PC-3 (cell line): ENCODE data around the gene SIGLEC14. TPM values are rescaled to one million over a fixed set of nuclear protein-coding genes. Genes with fewer than 3 reads are reported as not detected.

Experiments used
- ATAC-seq: fragments of 200-7000 bp; cut with Tn5 transposase; 2 replicates; pipeline ENCODE4 v1.9.1; 2020; ENCODE audit warnings: mild to moderate bottlenecking, moderate library complexity
- BruUV-seq: library from RNA; stranded (reverse); fragments of 400-500 nt; replicated peaks from 2 replicates; lab custom pipeline; 2021; lab: Mats Ljungman, UMichigan
- CTCF ChIA-PET: fragments of 300-600 bp; sonication (Branson Sonifier 250); formaldehyde crosslinking; loops from one replicate; lab custom pipeline; 2022; ENCODE audit warnings: antibody characterized with exemption; lab: Charles Lee
- POLR2A ChIA-PET: fragments of 300-600 bp; sonication (Branson Sonifier 250); formaldehyde crosslinking; loops from one replicate; lab custom pipeline; 2022; ENCODE audit warnings: antibody characterized with exemption; ENCODE audit not compliant: unreplicated experiment; lab: Charles Lee
- DNase-seq: peaks from one replicate; pipeline ENCODE4 v3.0.0-alpha.2; 2015
- H2AFZ ChIP-seq: fragments of 300-600 bp; sonication (generic); 2 replicates; pipeline ENCODE4 v1.6.0; 2016; ENCODE audit warnings: antibody characterized with exemption, low read length
- H3F3A ChIP-seq: fragments of 300-600 bp; sonication (generic); one replicate; pipeline ENCODE4 v1.6.0; 2017; ENCODE audit warnings: antibody characterized with exemption, low read length, control low read depth, mild to moderate bottlenecking; ENCODE audit not compliant: unreplicated experiment
- H3K27ac ChIP-seq: fragments of 300-600 bp; sonication (generic); 2 replicates; pipeline ENCODE4 v1.5.1; 2016; ENCODE audit warnings: mild to moderate bottlenecking, low read length
- H3K27me3 ChIP-seq: fragments of 300-600 bp; sonication (generic); 2 replicates; pipeline ENCODE4 v1.6.1; 2016; ENCODE audit warnings: low read length, mixed read lengths
- H3K36me3 ChIP-seq: fragments of 300-600 bp; sonication (generic); 2 replicates; pipeline ENCODE4 v1.6.1; 2016; ENCODE audit warnings: low read depth, mixed run types, low read length, mixed read lengths
- H3K4me1 ChIP-seq: fragments of 300-600 bp; sonication (generic); 2 replicates; pipeline ENCODE4 v1.5.1; 2016; ENCODE audit warnings: low read length; ENCODE audit not compliant: insufficient read depth
- H3K4me2 ChIP-seq: fragments of 300-600 bp; sonication (generic); 2 replicates; pipeline ENCODE4 v1.6.0; 2016; ENCODE audit warnings: low read length
- H3K4me3 ChIP-seq: fragments of 300-600 bp; sonication (generic); 2 replicates; pipeline ENCODE4 v1.5.1; 2016; ENCODE audit warnings: mild to moderate bottlenecking, low read length, mixed read lengths
- H3K79me2 ChIP-seq: fragments of 300-600 bp; sonication (generic); 2 replicates; pipeline ENCODE4 v1.6.1; 2017; ENCODE audit warnings: low read length, mixed read lengths
- H3K9ac ChIP-seq: fragments of 300-600 bp; sonication (generic); 2 replicates; pipeline ENCODE4 v1.6.0; 2016; ENCODE audit warnings: mild to moderate bottlenecking, low read length
- H3K9me2 ChIP-seq: fragments of 300-600 bp; sonication (generic); replicated peaks from 2 replicates; pipeline ENCODE4 v1.6.1; 2016; ENCODE audit warnings: mixed run types, low read length, mixed read lengths
- H3K9me3 ChIP-seq: fragments of 300-600 bp; sonication (generic); 2 replicates; pipeline ENCODE4 v1.6.1; 2016; ENCODE audit warnings: low read length, mixed read lengths
- H4K20me1 ChIP-seq: fragments of 300-600 bp; sonication (generic); 2 replicates; pipeline ENCODE4 v1.6.1; 2016; ENCODE audit warnings: low read length, mixed read lengths
- CTCF ChIP-seq: fragments of 300-600 bp; sonication (generic); conservative IDR thresholded peaks from 2 replicates; pipeline ENCODE4 v1.5.1; 2017; ENCODE audit warnings: antibody characterized with exemption, low read depth, mild to moderate bottlenecking, low read length
- EZH2 ChIP-seq: fragments of 300-600 bp; sonication (generic); IDR thresholded peaks from one replicate; pipeline ENCODE4 v1.6.1; 2017; ENCODE audit warnings: antibody characterized with exemption, mild to moderate bottlenecking, low read length; ENCODE audit not compliant: unreplicated experiment
- EZH2phosphoT487 ChIP-seq: fragments of 300-600 bp; sonication (generic); IDR thresholded peaks from 2 replicates; pipeline ENCODE4 v1.6.1; 2018; ENCODE audit warnings: mild to moderate bottlenecking, antibody characterized with exemption, low read length, borderline replicate concordance
- intact Hi-C: fragments of 100-400 bp; cut with micrococcal nuclease; formaldehyde crosslinking; loops from 2 replicates; pipeline ENCODE4 v1.9.0; 2023
- total RNA-seq: library from RNA; depleted of rRNA; stranded (reverse); fragments of >200 nt; gene quantifications from 2 replicates; pipeline ENCODE4 v1.2.3, GENCODE V29; 2014

Gene SIGLEC14
- total RNA-seq, 1 experiment from 2014 or later: not detected

- ChIA-PET POLR2A (no interaction called here), CTCF (no interaction called here)
- no TSS peak for BruUV-seq
- H3K4me2 ChIP-seq: no peak overlapping the region
- no peaks in the 10 kb centered on the region for H3K79me2 ChIP-seq
- H3K4me3 ChIP-seq: no peak overlapping the region
- intact Hi-C loops: no loop called here
- no peaks in the 10 kb centered on the region for H3K9me3 ChIP-seq
- no peak overlapping the region for H3K9ac ChIP-seq
- no peaks in the 10 kb centered on the region for H3K4me1 ChIP-seq
- TF ChIP-seq EZH2phosphoT487 (no peak), EZH2 (no peak), CTCF (no peak)
- H3K27me3 ChIP-seq: peaks cover 86% of the 10 kb centered on the region
- H4K20me1 ChIP-seq: no peaks in the 10 kb centered on the region
- no peaks in the 10 kb centered on the region for H3K9me2 ChIP-seq
- H3K36me3 ChIP-seq: no peaks in the 10 kb centered on the region
- H3F3A ChIP-seq: no peaks in the 10 kb centered on the region
- DNase-seq: no peak
- no peak for ATAC-seq
- no peak overlapping the region for H2AFZ ChIP-seq
- no peak overlapping the region for H3K27ac ChIP-seq
These were observed 18.3 kb downstream of the SIGLEC14 start for GRCh38 chr19:51628153-51628939.

- CTCF ChIA-PET: no interaction called here
- intact Hi-C loops: no loop called here
- no peaks in the 10 kb centered on the region for H3K79me2 ChIP-seq
These were observed 19.0 kb downstream of the SIGLEC14 start for GRCh38 chr19:51627491-51628138.

More at GRCh38 chr19:51627491-51628138, 19.0 kb downstream of the SIGLEC14 start:
- Histone ChIP-seq H3K4me1 (no peaks in the 10 kb centered on the region), H3K27ac (no peak overlapping the region), H3F3A (no peaks in the 10 kb centered on the region), H2AFZ (no peak overlapping the region), H3K36me3 (no peaks in the 10 kb centered on the region), H3K9ac (no peak overlapping the region), H3K4me3 (no peak overlapping the region), H3K4me2 (no peak overlapping the region), H3K27me3 (peaks cover 88% of the 10 kb centered on the region), H4K20me1 (no peaks in the 10 kb centered on the region), H3K9me3 (no peaks in the 10 kb centered on the region), H3K9me2 (no peaks in the 10 kb centered on the region)
- no peak for ATAC-seq
- POLR2A ChIA-PET: no interaction called here
- no TSS peak for BruUV-seq
- TF ChIP-seq CTCF: no peak
- TF ChIP-seq EZH2phosphoT487: no peak
- DNase-seq: no peak
